Measurements from ENCODE around the gene CCDC78. TPM values are rescaled to one million over a fixed set of nuclear protein-coding genes. Genes with fewer than 3 reads are reported as not detected.

CCDC78 gene
- total RNA-seq, 1 experiment from 2014 or later: 22.9 TPM

- intact Hi-C loops (cut with micrococcal nuclease): no loop called here
- BruUV-seq (replicated peaks): no TSS peak
- H3K9me2 ChIP-seq (ENCODE audit: insufficient read depth): no peaks in the 10 kb centered on the region
- 0 out of 4 replicates have a peak overlapping the region, but pooled peaks of 1 of the 2 experiments have one; percentile 87 for H3K4me3 ChIP-seq (replicated peaks in 1 of 2; ENCODE audit: low read depth in 1 of 2, low read length in 2 of 2)
- ChIA-PET CTCF (interaction anchor here (1.4 to 1.8 kb wide), 3 partner anchors 9 to 70 kb away, joined by 4 to 9 read pairs (median 6); partner anchors contain the start of genes CHTF18 and RPUSD1), POLR2A (interaction anchor here (0.6 to 0.7 kb wide), 3 partner anchors 14 to 58 kb away, joined by 3 read pairs; no protein-coding TSS in a partner anchor), RAD21 (ENCODE audit: low non-redundant PET in 1 of 2, low total read pairs in 2 of 2, uncharacterized antibody in 2 of 2, unreplicated experiment in 2 of 2) (no interaction called here)
- H3K27ac ChIP-seq (ENCODE audit: low read depth, low read length): peak overlapping the region; percentile 100
- no peak for DNase-seq (ENCODE audit: low read depth, low spot score)
- H3K79me2 ChIP-seq (ENCODE audit: insufficient read depth, low read length): peaks cover 25% of the 10 kb centered on the region
- H4K20me1 ChIP-seq (ENCODE audit: insufficient read depth): peaks cover 3% of the 10 kb centered on the region; the same call in 1 of the 2 replicates
- H3K27me3 ChIP-seq (ENCODE audit: insufficient read depth, low read length): no peaks in the 10 kb centered on the region
- peak overlapping the region; percentile 98 for H3K9ac ChIP-seq (ENCODE audit: low read length)
- H3K36me3 ChIP-seq (ENCODE audit: control insufficient read depth in 1 of 2, insufficient read depth in 2 of 2, low read length in 2 of 2): no peaks in the 10 kb centered on the region
- no peak for ATAC-seq
- H2AFZ ChIP-seq (ENCODE audit: low read depth, low read length, poor library complexity, severe bottlenecking): no peak overlapping the region
- peak overlapping the region; percentile 80 for H3K4me2 ChIP-seq (ENCODE audit: low read length)
- TF ChIP-seq POLR2A (IDR thresholded peaks at IDR 0.05; ENCODE audit: borderline replicate concordance, extremely low read depth, insufficient read depth, insufficient read length): peak; percentile 10
- TF ChIP-seq ZBTB33 (IDR thresholded peaks at IDR 0.05; ENCODE audit: extremely low read depth, insufficient replicate concordance, low read length): no peak
- H3K4me1 ChIP-seq (ENCODE audit: control insufficient read depth in 1 of 2, insufficient read depth in 2 of 2, low read length in 2 of 2): peaks cover 36 to 73% of the 10 kb centered on the region in 2 experiments
- no peaks in the 10 kb centered on the region for H3K9me3 ChIP-seq (ENCODE audit: control insufficient read depth in 1 of 2, insufficient read depth in 1 of 2, low read depth in 1 of 2, low read length in 2 of 2)
These were observed 7.3 kb downstream of the CCDC78 start for GRCh38 chr16:718922-719321.

GRCh38 chr16:718389-718788 lies 7.9 kb downstream of the CCDC78 start:
- ChIA-PET CTCF (interaction anchor here (1.8 kb wide), 1 partner anchor 70 kb away, joined by 6 read pairs; the partner anchor contains the start of genes CHTF18 and RPUSD1), RAD21 (ENCODE audit: low non-redundant PET in 1 of 2, low total read pairs in 2 of 2, uncharacterized antibody in 2 of 2, unreplicated experiment in 2 of 2) (no interaction called here), POLR2A (no interaction called here)
- BruUV-seq (replicated peaks): no TSS peak
- peaks cover 36 to 78% of the 10 kb centered on the region in 2 experiments for H3K4me1 ChIP-seq (ENCODE audit: control insufficient read depth in 1 of 2, insufficient read depth in 2 of 2, low read length in 2 of 2)
- ATAC-seq (no peak), DNase-seq (ENCODE audit: low read depth, low spot score) (no peak)
- H4K20me1 ChIP-seq (ENCODE audit: insufficient read depth): peaks cover 3% of the 10 kb centered on the region; the same call in 1 of the 2 replicates
- no peak overlapping the region for H2AFZ ChIP-seq (ENCODE audit: low read depth, low read length, poor library complexity, severe bottlenecking)
- no peak overlapping the region for H3K9ac ChIP-seq (ENCODE audit: low read length)
- intact Hi-C loops (cut with micrococcal nuclease): no loop called here
- H3K4me3 ChIP-seq (replicated peaks in 1 of 2; ENCODE audit: low read depth in 1 of 2, low read length in 2 of 2): no peak overlapping the region
- peaks cover 25% of the 10 kb centered on the region for H3K79me2 ChIP-seq (ENCODE audit: insufficient read depth, low read length)
- peak overlapping the region; percentile 100; the same call in 1 of the 2 replicates for H3K27ac ChIP-seq (ENCODE audit: low read depth, low read length)
- H3K9me3 ChIP-seq (ENCODE audit: control insufficient read depth in 1 of 2, insufficient read depth in 1 of 2, low read depth in 1 of 2, low read length in 2 of 2): no peaks in the 10 kb centered on the region
- no peaks in the 10 kb centered on the region for H3K9me2 ChIP-seq (ENCODE audit: insufficient read depth)
- H3K36me3 ChIP-seq (ENCODE audit: control insufficient read depth in 1 of 2, insufficient read depth in 2 of 2, low read length in 2 of 2): no peaks in the 10 kb centered on the region
- TF ChIP-seq ELF1 (IDR thresholded peaks at IDR 0.05; ENCODE audit: borderline replicate concordance, low read depth): no peak
- peak; percentile 38; the same call in 1 of the 2 replicates for TF ChIP-seq POLR2AphosphoS5 (IDR thresholded peaks at IDR 0.05; ENCODE audit: low read depth, low read length)
- no peak for TF ChIP-seq REST (IDR thresholded peaks at IDR 0.05; ENCODE audit: low read depth)
- peak overlapping the region; percentile 80 for H3K4me2 ChIP-seq (ENCODE audit: low read length)
- H3K27me3 ChIP-seq (ENCODE audit: insufficient read depth, low read length): no peaks in the 10 kb centered on the region

Measured in HCT116 (cell line).